ENCODE results near the gene CREB5.

DNA sequence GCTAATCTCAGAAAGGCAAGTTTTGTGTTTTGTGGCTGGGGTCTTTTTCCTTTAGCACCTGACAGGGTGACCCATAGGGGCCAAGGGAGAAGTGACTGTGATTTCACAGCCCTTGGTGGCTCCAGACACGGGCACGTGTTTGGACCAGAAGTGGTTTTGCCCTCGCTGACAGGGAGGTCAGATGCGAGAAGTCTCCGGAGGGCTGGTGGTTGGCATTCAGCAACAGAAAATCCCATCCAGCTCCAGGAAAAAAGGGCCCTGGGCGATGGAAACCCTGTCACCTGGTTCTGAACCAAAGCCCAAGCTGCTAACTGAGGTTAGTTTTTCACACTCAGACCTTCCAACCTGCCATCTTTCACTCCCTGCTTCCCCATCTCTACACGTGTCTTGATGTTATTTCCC is 272.9 kb downstream of the CREB5 start:
- TF ChIP-seq, protein P1, sequence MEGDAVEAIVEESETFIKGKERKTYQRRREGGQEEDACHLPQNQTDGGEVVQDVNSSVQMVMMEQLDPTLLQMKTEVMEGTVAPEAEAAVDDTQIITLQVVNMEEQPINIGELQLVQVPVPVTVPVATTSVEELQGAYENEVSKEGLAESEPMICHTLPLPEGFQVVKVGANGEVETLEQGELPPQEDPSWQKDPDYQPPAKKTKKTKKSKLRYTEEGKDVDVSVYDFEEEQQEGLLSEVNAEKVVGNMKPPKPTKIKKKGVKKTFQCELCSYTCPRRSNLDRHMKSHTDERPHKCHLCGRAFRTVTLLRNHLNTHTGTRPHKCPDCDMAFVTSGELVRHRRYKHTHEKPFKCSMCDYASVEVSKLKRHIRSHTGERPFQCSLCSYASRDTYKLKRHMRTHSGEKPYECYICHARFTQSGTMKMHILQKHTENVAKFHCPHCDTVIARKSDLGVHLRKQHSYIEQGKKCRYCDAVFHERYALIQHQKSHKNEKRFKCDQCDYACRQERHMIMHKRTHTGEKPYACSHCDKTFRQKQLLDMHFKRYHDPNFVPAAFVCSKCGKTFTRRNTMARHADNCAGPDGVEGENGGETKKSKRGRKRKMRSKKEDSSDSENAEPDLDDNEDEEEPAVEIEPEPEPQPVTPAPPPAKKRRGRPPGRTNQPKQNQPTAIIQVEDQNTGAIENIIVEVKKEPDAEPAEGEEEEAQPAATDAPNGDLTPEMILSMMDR (IDR thresholded peaks at IDR 0.05), result no peak
- TF ChIP-seq POLR2A (IDR thresholded peaks at IDR 0.05) (no peak), POLR2AphosphoS5 (IDR thresholded peaks at IDR 0.05) (no peak)

Data from breast epithelium (tissue), 3 donors.